NB4 (cell line): ENCODE measurements around the gene PBX3.

Source experiments
- POLR2A ChIP-seq: IDR thresholded peaks from 2 replicates; pipeline ENCODE4 v1.6.1; 2011; ENCODE audit warnings: mild to moderate bottlenecking; ENCODE audit not compliant: insufficient read length; ENCODE audit errors: extremely low read depth
- TF ChIP-seq, protein P1 (sequence below): IDR thresholded peaks from one replicate; pipeline ENCODE4 v1.5.1; 2012; ENCODE audit warnings: low read depth, low read length
- TF ChIP-seq, protein P2 (sequence below): IDR thresholded peaks from 2 replicates; pipeline ENCODE4 v1.6.1; 2011; ENCODE audit warnings: low read depth, low read length

DNA sequence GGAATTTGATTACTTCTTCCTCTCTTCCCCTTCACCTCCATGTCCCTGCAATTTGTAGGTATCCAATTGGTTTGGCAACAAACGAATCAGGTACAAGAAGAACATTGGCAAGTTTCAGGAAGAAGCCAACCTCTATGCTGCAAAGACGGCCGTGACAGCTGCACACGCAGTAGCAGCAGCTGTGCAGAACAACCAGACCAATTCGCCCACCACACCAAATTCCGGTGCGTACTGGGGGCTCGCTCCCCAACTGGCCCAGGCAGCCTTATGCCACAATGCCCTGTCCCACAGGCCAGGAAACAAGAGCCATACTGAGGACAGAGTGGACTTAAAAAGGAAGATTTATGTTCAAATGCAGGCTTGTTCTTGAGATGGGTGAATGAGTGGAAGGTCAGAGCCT is 213.5 kb downstream of the PBX3 start:
- TF ChIP-seq, protein P1, sequence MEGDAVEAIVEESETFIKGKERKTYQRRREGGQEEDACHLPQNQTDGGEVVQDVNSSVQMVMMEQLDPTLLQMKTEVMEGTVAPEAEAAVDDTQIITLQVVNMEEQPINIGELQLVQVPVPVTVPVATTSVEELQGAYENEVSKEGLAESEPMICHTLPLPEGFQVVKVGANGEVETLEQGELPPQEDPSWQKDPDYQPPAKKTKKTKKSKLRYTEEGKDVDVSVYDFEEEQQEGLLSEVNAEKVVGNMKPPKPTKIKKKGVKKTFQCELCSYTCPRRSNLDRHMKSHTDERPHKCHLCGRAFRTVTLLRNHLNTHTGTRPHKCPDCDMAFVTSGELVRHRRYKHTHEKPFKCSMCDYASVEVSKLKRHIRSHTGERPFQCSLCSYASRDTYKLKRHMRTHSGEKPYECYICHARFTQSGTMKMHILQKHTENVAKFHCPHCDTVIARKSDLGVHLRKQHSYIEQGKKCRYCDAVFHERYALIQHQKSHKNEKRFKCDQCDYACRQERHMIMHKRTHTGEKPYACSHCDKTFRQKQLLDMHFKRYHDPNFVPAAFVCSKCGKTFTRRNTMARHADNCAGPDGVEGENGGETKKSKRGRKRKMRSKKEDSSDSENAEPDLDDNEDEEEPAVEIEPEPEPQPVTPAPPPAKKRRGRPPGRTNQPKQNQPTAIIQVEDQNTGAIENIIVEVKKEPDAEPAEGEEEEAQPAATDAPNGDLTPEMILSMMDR: no peak
- no peak for TF ChIP-seq POLR2A
- TF ChIP-seq, protein P2, sequence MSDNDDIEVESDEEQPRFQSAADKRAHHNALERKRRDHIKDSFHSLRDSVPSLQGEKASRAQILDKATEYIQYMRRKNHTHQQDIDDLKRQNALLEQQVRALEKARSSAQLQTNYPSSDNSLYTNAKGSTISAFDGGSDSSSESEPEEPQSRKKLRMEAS: no peak
